K562 (cell line): ENCODE results near the gene POMGNT2. TPM values are rescaled to one million over a fixed set of nuclear protein-coding genes. Genes with fewer than 3 reads are reported as not detected.

ENCODE experiments used
- ILF3 ChIP-seq: fragments of 450-650 bp; IDR thresholded peaks from 2 replicates; pipeline ENCODE4 v1.6.1; 2018; ENCODE audit warnings: antibody characterized with exemption, mild to moderate bottlenecking, moderate library complexity, borderline replicate concordance
- IRF1 ChIP-seq: sonication (generic); formaldehyde crosslinking; IDR thresholded peaks from 2 replicates; pipeline ENCODE4 v1.8.0; 2022; ENCODE audit warnings: missing genetic modification reagents, mild to moderate bottlenecking, borderline replicate concordance
- KLF6 ChIP-seq: fragments of 250-450 bp; sonication (Bioruptor Pico); IDR thresholded peaks from 2 replicates; pipeline ENCODE4 v1.4.0; 2020; ENCODE audit warnings: mild to moderate bottlenecking, moderate library complexity, borderline replicate concordance
- NCOA4 ChIP-seq: fragments of 450-650 bp; IDR thresholded peaks from 2 replicates; pipeline ENCODE4 v1.6.1; 2018; ENCODE audit warnings: mild to moderate bottlenecking; ENCODE audit not compliant: partially characterized antibody
- POLR3G ChIP-seq: IDR thresholded peaks from 2 replicates; pipeline ENCODE4 v1.6.1; 2011; ENCODE audit not compliant: insufficient read length, insufficient replicate concordance; ENCODE audit errors: extremely low read depth
- SETDB1 ChIP-seq: IDR thresholded peaks from one replicate; pipeline ENCODE4 v1.6.1; 2012; ENCODE audit warnings: low read length, control low read depth, inconsistent platforms
- SRF ChIP-seq, 2 experiments: fragments of 250-450, 450-650 bp in 1 of 2; sonication (Bioruptor Pico) in 1 of 2; sonication (generic) in 1 of 2; formaldehyde crosslinking; IDR thresholded peaks; 2 replicates each; pipeline versions ENCODE4 v1.5.0 to v1.5.1; 2020 to 2022; ENCODE audit warnings: mild to moderate bottlenecking in 1 of 2, missing genetic modification reagents in 1 of 2
- STAT6 ChIP-seq: sonication (generic); formaldehyde crosslinking; IDR thresholded peaks from 2 replicates; pipeline ENCODE4 v1.8.1; 2023; ENCODE audit warnings: mild to moderate bottlenecking, missing genetic modification reagents
- TEAD1 ChIP-seq, 2 experiments: fragments of 450-650 bp in 1 of 2; sonication (generic) in 1 of 2; formaldehyde crosslinking; IDR thresholded peaks; 2 replicates each; pipeline versions ENCODE4 v1.4.0 to v1.8.0; 2020 to 2022; ENCODE audit warnings: mild to moderate bottlenecking in 2 of 2, missing genetic modification reagents in 1 of 2
- THAP12 ChIP-seq: fragments of 250-450 bp; sonication (Bioruptor Pico); IDR thresholded peaks from 2 replicates; pipeline ENCODE4 v1.9.0; 2021; ENCODE audit warnings: mild to moderate bottlenecking, inconsistent platforms
- YY1 ChIP-seq, 3 experiments: IDR thresholded peaks; 2 replicates each; pipeline ENCODE4 v1.6.1; 2011; ENCODE audit warnings: low read length in 2 of 3, mild to moderate bottlenecking in 2 of 3, moderate library complexity in 2 of 3, borderline replicate concordance in 1 of 3, control low read depth in 1 of 3, low read depth in 1 of 3; ENCODE audit not compliant: insufficient read depth in 3 of 3, insufficient replicate concordance in 2 of 3, control insufficient read depth in 1 of 3, insufficient read length in 1 of 3; ENCODE audit errors: extremely low read depth in 1 of 3
- ZBTB2 ChIP-seq: fragments of 450-650 bp; IDR thresholded peaks from 2 replicates; pipeline ENCODE4 v1.6.1; 2016; ENCODE audit warnings: antibody characterized with exemption
- ZNF121 ChIP-seq: sonication (generic); formaldehyde crosslinking; conservative IDR thresholded peaks from 2 replicates; pipeline ENCODE4 v1.8.0; 2022; ENCODE audit warnings: missing genetic modification reagents
- ZNF224 ChIP-seq: sonication (generic); formaldehyde crosslinking; IDR thresholded peaks from 2 replicates; pipeline ENCODE4 v1.8.0; 2022; ENCODE audit warnings: mild to moderate bottlenecking, missing genetic modification reagents
- polyA plus RNA-seq, 8 experiments: library from polyadenylated mRNA; depleted of rRNA in 4 of 8; stranded (reverse) in 5 of 8; unstranded in 3 of 8; fragments of >200 nt; fragmentation: Nextera tagmentation in 2 of 8; fragmentation: Illumina TruSeq in 1 of 8; extraction: Ambion mirVana in 2 of 8; extraction: Trizol in 1 of 8; gene quantifications; 2 replicates each; pipeline versions ENCODE4 v1.2.1 to v1.2.3, GENCODE V29; 2011 to 2014; ENCODE audit warnings: inconsistent platforms in 1 of 8, missing spikeins in 1 of 8
- total RNA-seq, 7 experiments: library from RNA; depleted of rRNA in 6 of 7; stranded (reverse); fragments of >200 nt in 6 of 7; fragmentation: Illumina TruSeq in 2 of 7; extraction: Trizol in 2 of 7; gene quantifications; 2 replicates each; pipeline versions ENCODE4 v1.2.1 to v1.2.3, GENCODE V29; 2011 to 2021; ENCODE audit warnings: low replicate concordance in 1 of 7

POMGNT2 gene
- total and polyA plus RNA-seq, 9 of the 15 experiments (the other 6 are each of a cell fraction or from before 2014, with no cell fraction given): 0.65 to 14.1 (median 10.3) TPM

GRCh38 chr3:43071313-43071893 lies 34.5 kb downstream of the POMGNT2 start (continued):
- TF ChIP-seq IRF1 (CRISPR knock-in tag) (no peak), ZNF224 (CRISPR knock-in tag) (no peak), ZBTB2 (no peak), SRF (CRISPR knock-in tag; IDR thresholded peaks at IDR 0.05) (peak in 1 of 2 experiments; percentile 90; a peak in 1 of 4 replicates), ZNF121 (CRISPR knock-in tag) (no peak), KLF6 (CRISPR knock-in tag) (no peak), SETDB1 (no peak), THAP12 (CRISPR knock-in tag) (no peak), NCOA4 (no peak), TEAD1 (CRISPR knock-in tag; IDR thresholded peaks at IDR 0.05) (peak in 1 of 2 experiments; percentile 64; a peak in 1 of 4 replicates), YY1 (IDR thresholded peaks at IDR 0.05; ENCODE audit: borderline replicate concordance in 1 of 3, control insufficient read depth in 1 of 3, extremely low read depth in 1 of 3, insufficient read depth in 3 of 3, insufficient read length in 1 of 3, insufficient replicate concordance in 2 of 3, low read depth in 1 of 3, low read length in 2 of 3) (no peak), ILF3 (no peak), POLR3G (no peak), STAT6 (CRISPR knock-in tag) (no peak)
